KBM-7 (cell line): ENCODE data around the gene GNAI3.

ENCODE experiments used
- DNase-seq: peaks from one replicate; pipeline ENCODE4 v3.0.0-alpha.2; 2015
- in situ Hi-C: fragments of 300-500 bp; cut with MboI; formaldehyde crosslinking; loops from 2 replicates; pipeline ENCODE4 v1.14.3; 2020; ENCODE audit warnings: low sequenced_read_pairs, low pct_unique_long_range_greater_than_20kb, mixed read lengths

GNAI3 gene

GRCh38 chr1:109579491-109579890 is 31.1 kb downstream of the GNAI3 start:
- DNase-seq: no peak

GRCh38 chr1:109582021-109582420 is 33.6 kb downstream of the GNAI3 start:
- in situ Hi-C loops: no loop called here
- DNase-seq: no peak

More at GRCh38 chr1:109579491-109579890, 31.1 kb downstream of the GNAI3 start:
- in situ Hi-C loops: no loop called here

GRCh38 chr1:109584766-109585165 is 36.4 kb downstream of the GNAI3 start:
- no peak for DNase-seq
- in situ Hi-C loops: no loop called here

- in situ Hi-C loops: no loop called here
- DNase-seq: no peak
Measured at GRCh38 chr1:109586055-109586454, 37.6 kb downstream of the GNAI3 start.

GRCh38 chr1:109589177-109589576 is 40.8 kb downstream of the GNAI3 start:
- in situ Hi-C loops: no loop called here
- no peak for DNase-seq

GRCh38 chr1:109589679-109590078 is 41.3 kb downstream of the GNAI3 start:
- DNase-seq: no peak
- in situ Hi-C loops: no loop called here

- DNase-seq: no peak
- in situ Hi-C loops: no loop called here
Measured at GRCh38 chr1:109592916-109593315, 44.5 kb downstream of the GNAI3 start.

- in situ Hi-C loops: no loop called here
Measured at GRCh38 chr1:109595531-109595930, 47.1 kb downstream of the GNAI3 start.

GRCh38 chr1:109598156-109598555 is 49.7 kb downstream of the GNAI3 start:
- in situ Hi-C loops: no loop called here
- no peak for DNase-seq

More at GRCh38 chr1:109595531-109595930, 47.1 kb downstream of the GNAI3 start:
- DNase-seq: no peak

GRCh38 chr1:109598655-109599054 is 50.2 kb downstream of the GNAI3 start:
- in situ Hi-C loops: no loop called here

GRCh38 chr1:109603229-109603628 is 54.8 kb downstream of the GNAI3 start:
- DNase-seq: no peak
- in situ Hi-C loops: no loop called here

More at GRCh38 chr1:109598655-109599054, 50.2 kb downstream of the GNAI3 start:
- no peak for DNase-seq

- no peak for DNase-seq
- in situ Hi-C loops: no loop called here
Measured at GRCh38 chr1:109605381-109605780, 57.0 kb downstream of the GNAI3 start.

GRCh38 chr1:109609881-109610280 is 61.5 kb downstream of the GNAI3 start:
- in situ Hi-C loops: no loop called here
- no peak for DNase-seq

- no peak for DNase-seq
- in situ Hi-C loops: no loop called here
Measured at GRCh38 chr1:109610609-109611307, 62.3 kb downstream of the GNAI3 start.

GRCh38 chr1:109611308-109611990 is 63.0 kb downstream of the GNAI3 start:
- in situ Hi-C loops: no loop called here
- no peak for DNase-seq

GRCh38 chr1:109613361-109614147 is 65.1 kb downstream of the GNAI3 start:
- DNase-seq: no peak
- in situ Hi-C loops: no loop called here

- in situ Hi-C loops: no loop called here
- DNase-seq: peak; percentile 95
Measured at GRCh38 chr1:109615879-109616278, 67.5 kb downstream of the GNAI3 start.

- in situ Hi-C loops: no loop called here
- DNase-seq: no peak
Measured at GRCh38 chr1:109616391-109616790, 68.0 kb downstream of the GNAI3 start.

GRCh38 chr1:109617291-109617801 is 68.9 kb downstream of the GNAI3 start:
- DNase-seq: no peak
- in situ Hi-C loops: no loop called here
